ENCODE measurements around the gene ERGIC1. TPM values are rescaled to one million over a fixed set of nuclear protein-coding genes. Genes with fewer than 3 reads are reported as not detected.
"Not testable (repeated sequence)": the region's sequence is repeated elsewhere in the genome, so short reads cannot be mapped to it uniquely, and the experiment has no call there.

The ERGIC1 gene
- polyA plus RNA-seq, 4 donors: 110 to 126 (median 119) TPM

GRCh38 chr5:172845154-172845553 is 11.1 kb downstream of the ERGIC1 start:
- DNase-seq (ENCODE audit: low read depth in 4 of 4, low spot score in 3 of 4): no peak

DNA sequence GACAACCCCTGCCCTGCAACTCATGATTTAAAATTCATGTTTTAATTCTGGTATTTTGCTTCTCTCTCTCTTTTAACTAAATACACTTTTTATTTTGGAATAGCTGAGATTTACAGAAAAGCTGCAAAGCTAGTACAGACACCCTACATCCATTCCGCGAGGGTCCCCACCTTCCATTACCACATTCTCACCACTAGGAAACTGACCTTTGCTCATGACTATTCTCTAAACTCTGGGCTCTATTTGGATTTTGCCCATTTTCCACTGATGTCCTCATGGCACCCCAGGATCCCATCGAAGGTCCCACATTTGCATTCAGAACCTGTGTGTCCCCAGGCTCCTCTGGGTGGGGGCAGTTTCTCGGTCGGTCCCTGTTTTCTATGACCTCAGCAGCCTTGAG is 11.5 kb downstream of the ERGIC1 start:
- no peak for DNase-seq (ENCODE audit: low read depth in 4 of 4, low spot score in 3 of 4)

DNA sequence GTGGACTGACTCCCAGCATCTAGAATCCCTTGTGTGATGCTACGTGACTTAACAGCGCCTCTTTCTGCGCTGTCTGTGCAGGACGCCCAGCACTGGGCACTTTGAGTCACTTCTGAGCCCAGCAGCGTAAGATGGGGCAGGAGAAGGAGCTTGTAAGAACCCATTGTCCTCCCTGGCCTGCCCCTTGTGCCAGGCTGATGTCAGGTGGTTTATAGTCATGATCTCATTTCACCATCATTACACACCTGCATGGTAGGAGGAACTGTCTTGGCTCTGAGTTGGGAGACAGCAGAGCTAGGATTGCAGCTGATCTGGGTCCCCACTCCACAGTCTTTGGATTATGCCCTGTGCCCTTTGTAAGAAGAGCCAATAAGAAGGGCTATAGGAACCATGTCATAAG is 12.2 kb downstream of the ERGIC1 start:
- DNase-seq (ENCODE audit: low read depth in 4 of 4, low spot score in 3 of 4): no peak

DNA sequence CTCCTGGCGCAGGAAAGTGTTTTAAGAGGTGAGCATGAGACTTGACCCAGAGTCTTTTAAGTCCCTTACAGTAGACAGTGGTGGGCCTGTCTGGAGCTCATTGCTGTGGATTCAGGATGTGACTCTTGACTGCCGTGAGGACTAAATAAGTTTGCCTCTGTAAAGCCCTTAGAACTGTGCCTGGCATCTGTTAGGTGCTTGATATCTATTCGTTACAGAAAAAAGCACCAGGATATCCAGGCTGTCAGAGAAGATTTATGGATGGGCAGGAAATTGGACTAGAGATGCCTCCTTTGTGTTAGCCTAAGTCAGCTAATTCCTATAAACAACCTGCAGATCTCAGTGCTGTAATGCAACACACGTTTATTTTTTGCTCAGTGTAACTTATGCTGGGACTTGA is 12.6 kb downstream of the ERGIC1 start:
- no peak for DNase-seq (ENCODE audit: low read depth in 4 of 4, low spot score in 3 of 4)

GRCh38 chr5:172847584-172847983 is 13.5 kb downstream of the ERGIC1 start:
- not testable (repeated sequence) for DNase-seq (ENCODE audit: low read depth in 4 of 4, low spot score in 3 of 4)

DNA sequence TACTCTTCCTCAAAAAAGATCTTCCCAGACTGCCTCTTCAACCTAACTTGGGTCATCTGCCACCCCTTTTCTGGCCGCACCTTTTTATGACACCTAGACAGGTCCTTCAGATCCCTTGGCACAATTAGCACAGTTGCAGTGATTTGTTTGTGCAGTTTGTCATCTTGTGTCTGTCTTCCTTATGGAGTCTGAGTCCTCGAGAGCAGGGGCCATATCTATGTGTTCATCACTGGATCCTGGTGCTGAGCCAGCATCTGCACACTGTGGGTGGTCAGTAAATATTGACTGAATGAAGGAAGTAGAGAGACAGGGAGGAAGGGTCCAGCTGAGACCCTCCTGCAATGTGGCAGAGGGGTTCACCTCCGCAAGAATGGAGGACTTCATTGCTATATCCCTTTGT is 14.4 kb downstream of the ERGIC1 start:
- no peak for DNase-seq (ENCODE audit: low read depth in 4 of 4, low spot score in 3 of 4)

GRCh38 chr5:172849606-172850453 is 15.8 kb downstream of the ERGIC1 start:
- DNase-seq (ENCODE audit: low read depth in 4 of 4, low spot score in 3 of 4): no peak

DNA sequence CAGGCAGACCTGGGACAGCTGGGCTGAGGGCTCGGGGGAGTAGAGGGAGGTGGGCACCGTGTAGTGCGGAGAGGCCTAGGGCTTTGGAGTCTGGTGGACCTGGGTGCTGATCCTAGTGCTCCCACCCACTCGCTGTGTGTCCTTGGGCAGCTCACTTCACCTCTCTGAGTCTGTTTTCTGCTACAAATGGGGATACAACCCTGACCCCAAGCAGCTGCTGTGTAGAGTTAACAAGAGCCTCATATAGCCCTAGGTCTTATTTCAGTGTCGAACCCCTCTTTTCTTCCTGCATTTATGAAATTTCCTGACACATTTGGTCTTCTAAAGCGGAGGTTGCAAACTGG is 16.4 kb downstream of the ERGIC1 start:
- DNase-seq (ENCODE audit: low read depth in 4 of 4, low spot score in 3 of 4): no peak

DNA sequence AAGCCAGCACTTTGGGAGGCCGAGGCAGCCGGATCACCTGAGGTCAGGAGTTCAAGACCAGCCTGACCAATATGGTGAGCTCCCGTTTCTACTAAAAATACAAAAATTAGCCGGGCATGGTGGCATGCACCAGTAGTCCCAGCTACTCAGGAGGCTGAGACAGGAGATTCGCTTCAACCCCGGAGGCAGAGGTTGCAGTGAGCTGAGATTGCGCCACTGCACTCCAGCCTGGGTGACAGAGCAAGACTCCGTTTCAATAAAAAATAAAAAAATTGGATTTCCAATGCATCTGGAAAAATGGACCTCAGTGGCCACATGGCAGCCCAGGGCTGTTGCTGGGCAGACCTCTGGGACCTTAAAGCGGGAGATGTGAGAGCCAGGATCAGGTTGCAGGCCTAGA is 17.2 kb downstream of the ERGIC1 start:
- DNase-seq (ENCODE audit: low read depth in 4 of 4, low spot score in 3 of 4): not testable (repeated sequence)

DNA sequence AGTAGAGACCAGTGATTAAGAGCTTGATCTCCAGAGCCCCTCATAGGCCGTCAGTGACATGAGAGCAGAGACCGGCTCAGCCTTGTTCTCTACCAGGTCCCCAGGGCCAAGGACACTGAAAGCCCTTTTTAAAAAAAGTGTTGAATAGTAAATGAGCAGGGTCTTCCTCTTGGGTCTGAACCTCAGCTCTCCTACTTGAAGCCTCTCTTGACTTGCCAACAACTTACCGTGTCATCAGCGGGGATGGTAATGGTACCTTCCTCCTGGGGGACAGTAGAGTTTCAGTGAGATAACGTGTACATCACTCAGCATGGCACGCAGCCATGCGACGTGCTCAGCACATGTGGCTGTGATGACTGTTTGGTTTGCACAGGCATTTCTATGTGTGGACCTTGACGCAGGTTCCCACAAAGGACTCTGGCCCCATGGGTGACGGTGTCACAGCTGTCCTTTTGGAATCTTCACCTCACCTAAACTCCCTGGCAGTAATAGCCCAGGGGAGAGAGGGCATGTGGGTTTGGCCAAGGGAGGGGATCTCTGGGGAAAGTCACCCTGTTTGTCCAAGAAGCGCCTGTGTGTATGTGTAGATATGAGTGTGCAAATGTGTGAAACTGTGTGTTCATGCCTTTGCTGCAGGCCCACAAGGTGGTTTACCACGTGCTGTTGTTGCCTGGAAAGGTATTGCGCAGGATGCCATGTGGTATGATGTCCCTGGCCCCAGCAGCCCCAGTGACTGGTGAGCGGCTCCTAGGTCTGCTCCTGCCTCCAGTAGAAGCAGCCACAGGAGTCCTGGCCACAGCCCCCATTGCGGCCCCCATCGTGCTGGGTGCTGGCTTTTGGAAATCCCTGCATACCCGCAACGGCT is 18.7 kb downstream of the ERGIC1 start:
- DNase-seq (ENCODE audit: low read depth in 4 of 4, low spot score in 3 of 4): no peak

DNA sequence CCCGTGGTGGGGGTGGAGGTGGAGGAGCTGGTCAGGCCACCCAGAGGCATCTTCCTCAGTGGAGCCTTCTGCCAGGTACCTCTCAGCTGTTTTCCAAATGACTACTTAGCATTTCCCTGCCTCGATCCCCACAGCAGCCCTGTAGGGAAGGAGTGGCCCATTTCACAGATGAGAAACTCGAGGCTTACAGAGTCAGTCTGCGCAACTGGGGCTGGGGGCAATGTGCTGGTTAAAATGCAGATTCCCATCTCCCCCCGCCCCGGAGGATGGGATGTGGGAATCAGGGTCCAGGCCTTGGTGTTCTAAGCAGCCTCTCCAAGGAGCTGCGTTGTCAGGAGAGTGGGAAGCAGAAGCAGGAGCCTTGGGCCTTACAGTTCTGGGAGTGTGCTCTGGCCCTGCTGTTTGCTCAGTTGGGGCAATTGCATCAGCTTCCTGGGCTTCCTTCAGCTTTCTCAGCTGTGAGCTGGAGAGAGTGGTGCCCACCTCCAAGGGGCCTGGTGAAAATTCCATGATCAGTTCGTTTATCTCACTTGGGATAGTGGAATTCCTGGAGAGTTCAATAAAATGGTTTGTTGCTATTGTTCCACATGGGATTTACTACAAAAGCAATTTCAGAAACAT is 19.4 kb downstream of the ERGIC1 start:
- no peak for DNase-seq (ENCODE audit: low read depth in 4 of 4, low spot score in 3 of 4)

DNA sequence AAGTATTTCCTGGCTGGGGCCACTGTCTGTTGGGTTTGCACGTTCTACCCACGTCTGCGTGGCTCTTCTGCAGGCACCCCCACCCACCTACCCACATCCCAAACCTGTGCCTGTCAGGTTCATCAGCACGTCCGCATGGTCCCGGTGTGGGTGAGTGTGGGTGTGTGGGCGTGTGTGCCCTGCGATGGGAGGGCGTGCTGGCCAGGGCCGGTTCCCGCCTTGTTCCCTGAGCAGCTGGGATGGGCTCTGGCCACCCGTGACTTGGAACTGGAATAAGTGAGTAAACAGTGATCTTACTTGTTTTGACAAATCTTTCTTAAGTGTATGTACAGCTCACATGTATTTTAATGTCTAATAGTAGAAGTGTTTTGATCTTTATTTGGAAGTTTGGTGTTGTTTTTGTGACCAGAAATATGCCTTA is 20.4 kb downstream of the ERGIC1 start:
- DNase-seq (ENCODE audit: low read depth in 4 of 4, low spot score in 3 of 4): no peak

GRCh38 chr5:172854971-172855370 is 20.9 kb downstream of the ERGIC1 start:
- DNase-seq (ENCODE audit: low read depth in 4 of 4, low spot score in 3 of 4): no peak

GRCh38 chr5:172855597-172856292 is 21.7 kb downstream of the ERGIC1 start:
- DNase-seq (ENCODE audit: low read depth in 4 of 4, low spot score in 3 of 4): no peak

GRCh38 chr5:172856336-172856735 is 22.3 kb downstream of the ERGIC1 start:
- no peak for DNase-seq (ENCODE audit: low read depth in 4 of 4, low spot score in 3 of 4)

DNA sequence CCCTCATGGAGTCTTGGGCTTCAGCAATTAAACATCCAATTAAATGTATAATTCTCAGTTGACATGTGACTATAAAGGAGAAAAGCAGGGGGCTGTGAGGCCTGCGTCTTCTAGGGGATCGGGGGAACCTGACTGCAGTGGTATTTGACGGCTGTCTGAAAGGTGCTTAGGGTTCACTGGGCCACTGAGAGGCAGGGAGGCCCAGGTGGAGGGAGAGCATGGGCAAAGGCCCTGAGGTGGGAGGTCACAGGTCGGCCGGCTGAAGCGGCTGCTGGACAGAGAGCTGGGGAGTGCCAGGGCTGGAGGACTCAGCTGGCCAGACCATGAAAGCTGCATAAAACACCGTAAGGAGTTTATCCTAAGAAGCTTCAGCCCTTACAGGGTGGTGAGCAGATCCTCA is 23.9 kb downstream of the ERGIC1 start:
- DNase-seq (ENCODE audit: low read depth in 4 of 4, low spot score in 3 of 4): no peak

DNA sequence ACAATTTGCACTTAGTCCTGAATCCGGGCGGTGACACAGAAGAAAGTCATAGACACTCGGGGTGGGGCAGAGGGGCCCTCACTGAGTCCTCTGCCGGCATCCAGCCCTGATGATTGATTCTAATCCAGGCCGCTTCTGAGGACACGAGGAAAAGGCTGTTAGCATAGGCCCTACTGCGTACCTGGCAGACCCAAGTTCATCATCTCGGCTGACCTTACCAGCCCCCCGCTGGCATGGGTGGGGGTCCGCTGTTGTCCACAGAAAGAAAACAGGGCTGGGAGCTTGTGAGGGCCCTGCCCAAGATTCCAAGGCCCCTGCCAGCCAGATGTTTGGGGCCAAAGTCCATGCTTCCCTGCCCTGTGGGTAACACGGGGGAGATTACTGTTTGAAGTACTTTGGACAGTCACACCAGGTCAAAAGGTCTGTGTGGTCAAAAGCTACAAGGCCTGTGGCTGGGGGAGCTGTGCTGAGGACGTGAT is 24.5 kb downstream of the ERGIC1 start:
- no peak for DNase-seq (ENCODE audit: low read depth in 4 of 4, low spot score in 3 of 4)

GRCh38 chr5:172858990-172859811 is 25.1 kb downstream of the ERGIC1 start:
- no peak for DNase-seq (ENCODE audit: low read depth in 4 of 4, low spot score in 3 of 4)

DNA sequence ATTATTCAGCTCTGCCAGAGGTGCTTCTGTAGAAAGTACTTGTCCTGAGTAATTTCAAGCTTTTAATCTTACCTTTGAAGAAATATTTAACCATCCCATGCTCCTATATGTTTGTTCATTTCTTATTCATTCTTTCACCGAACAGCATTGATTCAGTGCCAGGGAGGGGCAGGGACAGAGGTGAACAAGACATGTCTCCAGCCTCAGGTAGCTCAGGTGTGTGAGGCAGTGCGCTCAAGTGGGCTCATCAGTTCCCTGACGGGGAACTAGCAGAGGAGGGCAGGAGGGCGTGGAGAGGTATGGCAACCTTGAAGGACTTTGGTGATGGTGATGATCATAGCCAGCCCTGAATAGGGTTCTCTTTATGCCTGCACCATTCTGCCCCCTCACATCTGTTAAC is 25.9 kb downstream of the ERGIC1 start:
- DNase-seq (ENCODE audit: low read depth in 4 of 4, low spot score in 3 of 4): no peak

All from left renal pelvis (tissue), 4 donors.